HG02642 (cell line): ENCODE results near the gene CCR2.
"Not testable (repeated sequence)": the region's sequence is repeated elsewhere in the genome, so short reads cannot be mapped to it uniquely, and the experiment has no call there.

Source experiments
- ATAC-seq: cut with Tn5 transposase; IDR thresholded peaks from one replicate; pipeline ENCODE4 v1.9.1; 2021; ENCODE audit warnings: mild to moderate bottlenecking; ENCODE audit not compliant: unreplicated experiment, poor library complexity

The CCR2 gene

DNA sequence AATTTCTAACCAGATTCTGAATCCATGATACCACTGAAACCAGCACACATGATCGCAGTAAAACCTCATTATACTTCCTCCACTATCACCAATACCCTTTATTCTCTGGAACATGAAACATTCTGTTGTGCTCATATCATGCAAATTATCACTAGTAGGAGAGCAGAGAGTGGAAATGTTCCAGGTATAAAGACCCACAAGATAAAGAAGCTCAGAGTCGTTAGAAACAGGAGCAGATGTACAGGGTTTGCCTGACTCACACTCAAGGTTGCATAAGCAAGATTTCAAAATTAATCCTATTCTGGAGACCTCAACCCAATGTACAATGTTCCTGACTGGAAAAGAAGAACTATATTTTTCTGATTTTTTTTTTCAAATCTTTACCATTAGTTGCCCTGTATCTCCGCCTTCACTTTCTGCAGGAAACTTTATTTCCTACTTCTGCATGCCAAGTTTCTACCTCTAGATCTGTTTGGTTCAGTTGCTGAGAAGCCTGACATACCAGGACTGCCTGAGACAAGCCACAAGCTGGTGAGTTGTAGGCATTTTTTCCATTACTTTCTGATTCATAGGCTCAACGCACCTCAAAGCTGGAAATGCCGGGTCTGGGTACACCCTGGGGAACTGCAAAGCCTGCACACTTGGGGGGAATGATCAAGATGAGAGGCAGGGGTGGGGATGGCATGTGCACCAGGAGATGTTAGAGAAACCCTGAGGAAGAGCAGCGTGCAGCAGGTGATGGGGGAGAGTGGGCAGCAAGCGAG lies at the start of gene CCR2:
Gene CCR2 (plus strand): TSS at position 465 of the 764 bp plus-strand sequence. CDS start 3,417 bp downstream, outside the sequence.
- ATAC-seq: no peak

DNA sequence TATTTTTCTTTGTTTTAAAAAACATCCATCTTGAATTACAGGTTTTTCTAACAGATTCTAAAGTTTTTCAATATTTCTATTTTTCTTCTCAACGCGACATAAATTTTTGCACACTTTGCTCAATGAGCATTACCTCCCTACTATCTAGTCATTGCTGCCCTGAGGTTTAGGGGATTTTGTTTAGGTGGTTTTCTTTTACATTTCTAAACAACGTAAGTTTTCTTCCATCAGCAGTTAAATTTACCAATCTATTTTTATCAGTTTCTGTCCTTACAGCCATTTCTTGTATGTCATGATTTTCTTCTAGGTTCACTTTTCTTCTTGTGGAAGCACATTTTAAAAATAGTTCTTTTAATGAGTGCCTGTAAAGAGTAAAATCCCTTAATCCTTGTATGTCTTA lies 49.2 kb upstream of the CCR2 start:
- ATAC-seq: no peak

DNA sequence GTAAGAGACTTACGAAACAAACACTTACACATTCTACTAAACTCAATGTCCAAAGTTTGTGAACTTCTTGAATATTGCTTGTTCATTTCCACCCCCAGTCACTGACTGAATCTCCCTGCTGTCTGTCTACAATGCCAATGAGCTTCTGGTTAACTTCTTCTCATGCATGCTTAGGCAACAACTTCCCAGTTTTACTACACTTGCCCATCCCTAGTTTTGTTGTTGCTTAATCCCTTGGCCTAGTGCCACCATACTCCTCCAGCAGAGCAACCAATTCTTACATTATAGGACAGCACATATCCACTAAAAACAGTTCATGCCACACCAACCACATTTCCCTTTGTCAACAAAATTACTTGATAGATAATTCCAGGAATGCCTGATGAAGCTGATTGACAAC lies 40.9 kb upstream of the CCR2 start:
- ATAC-seq: no peak

DNA sequence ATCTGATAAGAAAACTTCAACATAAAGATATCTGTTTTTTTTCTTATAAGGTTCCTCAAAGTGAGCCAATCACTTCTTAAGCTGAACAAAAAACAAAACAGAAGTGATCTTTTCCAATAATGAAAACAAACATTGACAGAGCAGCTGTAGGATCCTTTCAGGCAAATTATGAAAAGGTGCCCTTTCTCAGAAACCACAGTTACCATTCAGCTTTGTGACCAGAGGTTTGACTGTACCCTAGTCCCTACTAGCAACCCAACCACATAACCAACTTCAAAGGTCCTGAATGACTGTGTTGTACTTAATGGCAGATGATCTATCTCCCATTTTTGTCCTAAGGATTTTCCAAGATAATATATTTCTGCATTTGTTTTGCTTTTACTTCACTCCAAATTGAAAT lies 39.4 kb upstream of the CCR2 start:
- ATAC-seq: no peak

DNA sequence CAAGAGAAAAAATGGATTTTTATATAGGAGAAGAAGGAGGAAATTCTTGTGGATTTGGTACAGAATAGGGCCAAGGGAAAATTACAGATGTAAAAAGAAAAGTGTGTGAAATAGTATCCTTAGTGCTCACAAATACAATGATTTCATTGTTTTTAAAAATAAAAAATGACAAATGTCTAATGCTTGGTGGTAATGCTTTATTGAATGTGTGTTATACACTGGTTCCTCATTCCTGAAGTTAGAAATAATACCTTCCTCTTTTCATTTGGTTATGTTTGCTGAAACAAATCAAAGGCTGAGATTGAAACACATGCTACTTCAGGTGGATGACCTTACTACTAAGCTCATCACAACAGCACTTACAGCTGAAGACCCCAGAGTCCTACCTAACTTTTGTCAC lies 37.7 kb upstream of the CCR2 start:
- no peak for ATAC-seq

DNA sequence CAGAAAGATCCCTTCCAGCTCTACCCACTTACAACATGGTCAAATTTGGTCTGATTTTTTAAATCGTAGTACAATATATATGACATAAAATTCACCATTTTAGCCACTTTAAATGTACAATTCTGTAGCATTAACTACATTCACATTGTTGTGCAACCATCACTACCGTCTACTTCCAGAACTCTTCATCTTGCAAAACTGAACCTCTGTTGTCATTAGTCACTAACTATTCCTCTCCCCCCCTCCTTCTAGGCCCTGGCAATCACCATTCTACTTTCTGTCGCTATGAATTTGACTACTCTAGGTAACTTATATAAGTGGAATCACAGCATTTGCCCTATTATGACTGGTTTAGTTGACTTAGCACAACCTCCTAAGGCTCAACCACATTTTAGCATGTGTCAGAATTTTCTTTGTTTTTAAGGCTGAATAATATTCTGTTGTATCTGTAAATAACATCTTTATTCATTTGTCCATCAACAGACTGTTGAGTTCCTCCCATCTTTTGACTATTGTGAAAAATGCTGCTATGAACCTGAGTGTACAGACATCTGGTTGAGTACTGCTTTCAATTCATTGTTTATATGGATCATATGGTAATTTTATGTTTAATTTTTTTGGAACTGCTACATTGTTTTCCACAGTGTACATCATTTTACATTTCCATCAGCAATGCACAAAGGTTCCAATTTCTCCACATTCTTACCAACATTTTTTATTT lies 35.5 kb upstream of the CCR2 start:
- no peak for ATAC-seq

DNA sequence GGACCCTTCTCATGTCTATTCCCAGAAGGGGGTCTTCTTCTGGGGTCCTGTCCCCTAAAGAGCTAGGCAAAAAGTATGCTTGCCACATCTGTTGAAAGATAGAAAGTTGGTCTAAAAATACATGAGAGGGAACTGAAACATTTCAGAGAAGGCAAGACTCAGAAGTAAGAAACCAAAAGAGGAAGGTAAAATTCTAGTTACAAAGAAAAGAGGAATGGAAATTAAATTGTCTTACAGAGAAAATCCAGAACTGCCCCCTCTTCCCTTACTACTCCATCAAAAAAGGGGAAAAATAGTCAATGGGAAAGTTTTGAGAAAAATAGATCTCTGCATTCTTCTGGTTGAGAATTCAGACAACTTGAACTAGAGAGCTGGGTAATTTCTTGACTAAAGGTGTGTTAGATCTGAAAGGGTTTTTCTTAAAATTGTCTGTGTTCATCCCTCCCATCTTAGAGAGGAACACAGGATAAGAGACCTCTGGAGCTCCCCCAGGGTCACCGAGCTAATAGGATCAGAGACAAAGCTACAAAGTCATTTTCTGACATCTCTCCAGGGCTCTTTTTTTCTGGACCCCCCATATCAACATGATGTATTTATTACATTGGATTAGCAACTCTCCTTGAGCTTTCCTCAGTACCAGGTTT lies 32.3 kb upstream of the CCR2 start:
- no peak for ATAC-seq

DNA sequence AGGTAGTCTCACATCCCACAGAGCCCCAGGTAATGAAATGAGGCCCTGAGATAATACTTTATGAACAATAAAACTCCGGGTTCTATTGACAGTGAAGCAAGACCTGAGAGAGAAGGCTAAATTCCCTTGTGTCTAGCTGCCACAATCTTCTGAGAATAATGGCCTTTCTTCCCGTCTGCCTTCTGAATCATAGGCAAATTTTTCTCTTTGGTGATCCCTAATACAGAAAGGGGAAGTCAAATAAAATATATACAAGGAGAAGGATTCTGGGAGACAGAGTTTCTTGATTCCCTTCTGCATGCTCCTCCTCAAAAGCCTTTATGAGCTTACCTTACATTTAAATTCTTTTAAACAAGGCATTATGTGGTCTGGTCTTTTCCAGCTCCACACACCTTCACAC lies 29.9 kb upstream of the CCR2 start:
- no peak for ATAC-seq

DNA sequence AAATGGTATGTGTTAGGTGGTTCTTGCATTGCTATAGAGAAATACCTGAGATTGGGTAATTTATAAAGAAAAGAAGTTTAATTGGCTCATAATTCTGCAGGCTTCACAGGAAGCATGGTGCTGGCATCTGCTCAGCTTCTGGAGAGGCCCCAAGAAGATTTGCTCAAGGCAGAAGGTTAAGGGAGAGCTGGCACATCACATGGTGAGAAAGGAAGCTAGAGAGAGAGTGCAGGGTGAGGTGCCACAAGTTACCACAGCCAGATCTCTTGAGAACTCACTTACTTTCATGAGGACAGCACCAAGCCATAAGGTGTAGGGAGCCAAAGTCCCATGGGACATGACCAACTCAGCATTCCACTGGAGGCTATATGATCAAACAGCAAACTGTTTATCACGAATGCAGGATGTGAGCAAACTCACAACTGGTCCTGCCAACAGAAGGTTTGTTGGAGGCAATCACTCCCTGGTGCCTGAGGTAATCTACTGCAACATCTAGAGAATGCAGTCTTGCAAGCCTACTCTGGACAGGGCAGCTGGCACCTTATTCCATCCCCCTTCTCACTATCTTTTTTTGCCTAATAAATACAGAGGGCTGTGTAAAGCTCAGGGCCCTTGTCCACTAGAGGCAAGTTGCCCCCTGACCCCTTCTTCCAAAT lies 28.1 kb upstream of the CCR2 start:
- ATAC-seq: no peak

DNA sequence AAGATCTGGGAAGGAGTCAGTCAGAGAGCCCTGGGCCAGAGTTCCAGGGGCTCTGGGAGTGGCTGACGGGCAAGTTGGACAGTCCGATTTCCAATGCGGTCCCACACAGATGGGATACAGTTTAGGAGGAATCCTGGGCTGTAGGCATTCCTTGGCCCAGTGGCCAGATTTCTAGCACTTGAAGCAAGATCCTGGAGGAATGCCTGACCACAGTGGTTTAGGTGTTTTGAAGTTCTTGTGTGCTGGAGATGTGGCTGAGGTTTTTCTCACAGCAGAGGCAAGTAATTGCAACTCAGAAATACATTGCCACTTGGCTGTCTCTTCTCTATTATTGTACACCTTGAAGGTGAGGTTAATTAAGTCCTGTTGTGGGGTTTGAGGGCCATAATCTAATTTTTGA lies 23.2 kb upstream of the CCR2 start:
- ATAC-seq: not testable (repeated sequence)

DNA sequence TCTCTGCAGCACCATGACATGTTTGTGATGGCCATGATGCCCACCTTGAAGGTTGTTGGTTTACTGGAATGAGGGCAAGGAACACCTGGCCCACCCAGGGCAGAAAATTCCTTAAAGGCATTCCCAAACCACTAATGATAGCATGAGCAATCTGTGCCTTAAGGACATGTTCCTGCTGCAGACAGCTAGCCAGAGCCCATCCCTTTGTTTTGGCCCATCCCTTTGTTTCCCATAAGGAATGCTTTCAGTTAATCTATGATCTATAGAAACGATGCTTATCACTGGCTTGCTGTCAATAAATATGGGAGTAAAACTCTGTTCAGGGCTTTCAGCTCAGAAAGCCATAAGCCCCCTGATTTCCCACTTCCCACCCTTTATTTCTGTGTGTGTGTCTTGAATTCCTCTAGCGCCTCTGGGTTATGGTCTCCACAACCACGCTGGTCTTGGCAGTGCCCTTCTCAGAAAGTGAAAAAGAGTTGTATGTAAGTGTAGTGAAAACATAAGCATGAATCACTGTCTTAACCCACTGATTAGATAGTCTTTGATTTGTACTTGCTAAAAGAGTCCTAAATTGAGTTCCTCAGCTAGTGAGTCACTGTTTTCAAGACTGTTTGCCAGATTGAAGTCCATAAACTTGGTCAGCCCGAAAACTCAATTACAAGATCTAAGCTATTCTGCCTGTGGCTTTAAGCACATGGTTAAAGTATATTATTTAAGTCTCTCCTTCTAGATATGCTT lies 19.0 kb upstream of the CCR2 start:
- ATAC-seq: no peak

DNA sequence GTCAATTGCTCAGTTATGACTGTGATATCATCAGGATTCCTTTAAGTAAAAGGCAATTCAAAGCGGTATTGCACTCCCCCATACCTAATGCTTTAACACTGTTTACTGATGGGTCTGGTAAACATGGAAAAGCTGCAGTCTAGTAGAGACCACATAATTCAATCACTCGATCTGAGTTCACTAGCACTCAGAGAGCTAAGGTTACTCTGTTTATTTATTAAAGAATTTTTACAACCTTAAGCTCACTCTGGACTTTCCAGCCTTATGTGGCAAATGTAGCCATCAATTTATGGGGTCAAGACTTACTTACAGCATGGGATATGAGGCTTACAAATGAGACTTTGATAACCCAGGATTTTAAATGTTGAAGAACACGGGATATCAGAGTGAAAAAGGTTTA lies 18.4 kb upstream of the CCR2 start:
- no peak for ATAC-seq

DNA sequence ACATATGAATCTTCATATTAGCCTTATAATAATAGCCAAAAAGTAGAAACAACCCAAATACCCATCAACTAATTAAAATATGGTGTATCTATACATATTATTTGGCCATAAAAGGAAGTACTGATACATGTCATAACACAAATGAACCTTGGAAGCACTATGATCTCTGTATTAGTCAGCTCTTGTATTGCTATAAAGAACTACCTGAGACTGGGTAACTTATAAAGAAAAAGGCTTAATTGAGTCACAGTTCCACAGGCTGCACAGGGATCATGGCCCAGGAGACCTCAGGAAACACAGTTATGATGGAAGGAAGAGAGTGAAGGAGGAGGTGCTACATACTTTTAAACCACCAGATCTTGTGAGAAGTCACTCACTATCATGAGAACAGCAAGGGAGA lies 16.0 kb upstream of the CCR2 start:
- no peak for ATAC-seq

DNA sequence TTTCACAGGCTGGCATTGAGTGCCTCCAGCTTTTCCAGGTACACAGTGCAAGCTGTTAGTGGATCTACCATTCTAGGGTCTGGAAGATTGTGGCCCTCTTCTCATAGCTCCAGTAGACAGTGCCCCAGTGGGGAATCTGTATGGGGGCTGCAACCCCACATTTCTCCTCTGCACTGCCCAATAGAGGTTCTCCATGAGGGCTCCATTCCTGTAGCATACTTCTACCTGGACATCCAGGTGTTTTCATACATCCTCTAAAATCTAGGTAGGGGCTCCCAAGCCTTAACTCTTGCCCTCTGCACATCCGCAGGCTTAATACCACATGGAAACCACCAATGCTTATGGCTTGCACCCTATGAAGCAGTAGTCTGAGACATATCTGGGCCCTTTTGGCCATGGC lies 15.1 kb upstream of the CCR2 start:
- no peak for ATAC-seq

DNA sequence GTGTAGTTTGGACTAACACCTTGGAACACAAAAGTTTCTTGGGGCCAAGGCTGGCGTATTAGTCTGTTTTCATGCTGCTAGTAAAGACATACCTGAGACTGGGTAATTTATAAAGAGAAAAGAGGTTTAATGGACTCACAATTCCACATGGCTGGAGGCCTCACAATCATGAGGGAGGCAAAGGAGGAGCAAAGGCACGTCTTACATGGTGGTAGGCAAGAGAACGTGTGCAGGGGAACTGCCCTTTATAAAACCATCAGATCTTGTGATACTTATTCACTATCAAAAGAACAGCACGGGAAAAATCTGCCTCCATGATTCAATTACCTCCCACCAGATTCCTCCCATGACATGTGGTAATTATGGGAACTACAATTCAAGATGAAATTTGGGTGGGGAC lies 9.4 kb upstream of the CCR2 start:
- ATAC-seq: no peak

DNA sequence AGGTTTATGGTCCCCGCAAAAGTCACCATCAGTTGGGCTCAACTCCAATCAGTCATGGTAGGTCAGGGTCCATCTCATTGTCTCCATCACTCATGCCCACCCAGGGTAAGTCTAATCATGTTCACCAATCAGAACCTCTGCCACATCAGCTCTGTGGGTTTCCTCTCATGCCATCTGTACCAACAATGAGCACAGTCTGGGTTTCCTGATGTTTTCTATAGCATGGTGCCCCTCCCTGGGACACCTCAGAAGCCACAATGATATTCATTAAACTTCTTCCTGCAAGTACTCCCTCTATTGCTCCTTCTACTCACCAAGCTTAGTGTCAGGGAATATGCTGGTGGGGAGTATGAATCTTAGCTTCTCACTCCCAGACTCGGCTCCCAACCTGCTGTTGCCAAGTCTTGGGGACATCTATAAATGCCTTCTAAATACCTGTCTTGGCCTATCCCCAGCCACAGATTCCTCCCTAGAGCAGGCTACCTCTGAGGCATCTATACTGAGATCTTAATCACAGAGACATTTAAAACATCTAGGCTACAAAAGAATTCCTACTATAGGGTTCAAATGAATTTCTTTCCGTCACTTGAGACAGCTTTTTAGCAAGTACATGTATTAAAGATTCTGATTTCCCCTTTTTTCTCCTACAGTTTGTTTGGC lies 5.0 kb upstream of the CCR2 start:
- no peak for ATAC-seq

DNA sequence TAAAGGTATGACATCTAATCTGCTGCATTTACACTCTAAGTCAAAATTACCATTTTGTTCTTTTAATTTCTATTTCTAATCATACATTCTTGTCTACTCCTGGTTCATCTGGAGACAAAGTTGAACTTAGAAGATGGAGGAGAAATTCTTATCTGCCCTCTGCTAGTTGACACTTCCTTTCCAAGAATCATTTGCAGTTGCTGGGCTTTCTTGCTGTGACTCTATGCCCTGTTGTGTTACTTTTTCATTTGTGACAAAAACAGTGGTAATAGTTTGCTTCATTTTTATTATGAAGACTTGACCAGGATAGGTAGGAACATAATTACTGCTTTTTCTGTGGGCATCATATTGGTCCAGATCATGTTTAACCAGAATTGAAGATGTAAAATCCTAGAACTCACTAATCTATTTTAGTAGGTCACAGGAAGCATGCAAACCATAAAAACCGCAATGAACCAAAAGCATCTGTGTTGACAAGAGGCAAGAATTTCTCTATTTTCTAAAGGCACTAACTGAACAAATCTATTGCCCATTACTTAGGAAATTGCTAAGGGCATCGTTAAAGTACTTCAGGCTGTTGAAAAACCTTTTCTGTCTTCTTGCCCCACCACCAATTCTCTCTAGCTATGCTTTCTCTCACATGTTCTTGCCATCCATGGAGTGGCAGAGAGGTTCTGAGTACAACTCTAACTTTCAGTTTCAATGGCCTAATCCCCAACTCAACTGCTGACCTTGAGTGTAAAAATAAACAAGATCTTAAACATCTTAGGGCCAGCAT lies 4.2 kb upstream of the CCR2 start:
- peak; percentile 67 for ATAC-seq

DNA sequence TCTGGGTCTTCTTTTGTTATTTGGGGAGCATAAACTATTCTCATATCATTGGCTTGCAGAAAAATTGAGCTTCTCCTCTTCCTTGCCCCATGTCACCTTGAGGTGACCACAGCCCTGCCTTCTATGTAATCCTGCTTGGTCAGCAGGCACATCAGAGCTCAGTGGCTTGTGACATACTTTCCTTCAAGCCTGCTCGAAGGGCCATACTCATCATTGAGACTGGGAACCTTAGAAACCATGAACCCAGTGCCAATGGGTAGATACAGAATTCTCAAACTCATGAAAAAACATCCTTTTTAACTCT lies 3.7 kb upstream of the CCR2 start:
- ATAC-seq: no peak

DNA sequence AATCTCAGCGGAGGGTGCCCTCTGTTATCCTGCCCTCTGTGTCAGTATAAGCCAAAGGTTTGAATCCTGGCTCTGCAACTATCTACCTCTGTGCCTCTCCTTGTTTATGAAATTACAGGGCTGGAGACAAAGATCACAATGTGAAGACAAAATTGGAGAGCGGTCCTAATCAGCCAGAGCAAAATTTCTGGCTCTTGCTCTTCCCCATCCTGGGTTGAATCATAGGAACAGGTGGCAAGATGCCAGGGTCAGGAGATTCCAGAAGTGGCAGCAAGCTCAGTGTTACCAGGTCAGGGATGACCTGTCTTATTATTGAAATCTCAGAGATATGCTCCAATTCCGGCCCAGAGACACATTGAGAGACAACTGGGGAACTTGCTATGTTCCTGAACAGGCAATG lies 2.3 kb upstream of the CCR2 start:
- no peak for ATAC-seq
